DMS114 treated with DMSO at 0.1 percent for 48 hours (cell line): Measurements from ENCODE around the gene PLK3.
"Not testable (repeated sequence)": the region's sequence is repeated elsewhere in the genome, so short reads cannot be mapped to it uniquely, and the experiment has no call there.

ENCODE experiments used
- DNase-seq: peaks from one replicate; lab custom pipeline; 2025; ENCODE audit not compliant: unreplicated experiment; lab: John Stamatoyannopoulos, UW

PLK3 gene

DNA sequence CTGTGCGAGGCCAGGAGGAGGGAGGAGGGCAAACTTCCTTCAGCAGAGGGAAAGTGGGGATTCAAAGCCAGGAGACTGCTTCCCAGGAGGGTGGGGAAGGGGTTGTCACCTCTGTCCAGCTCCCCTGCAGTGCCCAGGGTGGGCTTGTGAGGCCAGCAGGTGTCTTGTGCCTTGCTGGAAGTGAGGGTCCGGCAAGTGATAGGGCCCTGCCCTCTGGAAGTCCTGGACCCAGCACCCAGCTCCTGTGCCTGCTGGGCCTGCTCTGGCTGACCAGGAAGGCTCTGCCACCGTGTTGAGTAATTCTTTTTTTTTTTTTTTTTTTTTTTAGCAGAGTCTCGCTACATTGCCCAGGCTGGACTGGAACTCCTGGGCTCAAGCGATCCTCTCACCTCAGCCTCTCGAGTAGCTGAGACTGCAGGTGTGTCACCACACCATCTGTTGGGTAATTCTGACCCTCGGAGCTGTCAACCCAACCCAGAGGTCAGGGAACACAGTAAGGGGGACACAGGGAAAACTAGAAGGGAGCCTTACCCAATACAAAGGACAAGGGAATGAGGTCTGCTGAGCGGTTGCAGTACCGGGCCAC lies 13.2 kb upstream of the PLK3 start:
- DNase-seq = no peak

DNA sequence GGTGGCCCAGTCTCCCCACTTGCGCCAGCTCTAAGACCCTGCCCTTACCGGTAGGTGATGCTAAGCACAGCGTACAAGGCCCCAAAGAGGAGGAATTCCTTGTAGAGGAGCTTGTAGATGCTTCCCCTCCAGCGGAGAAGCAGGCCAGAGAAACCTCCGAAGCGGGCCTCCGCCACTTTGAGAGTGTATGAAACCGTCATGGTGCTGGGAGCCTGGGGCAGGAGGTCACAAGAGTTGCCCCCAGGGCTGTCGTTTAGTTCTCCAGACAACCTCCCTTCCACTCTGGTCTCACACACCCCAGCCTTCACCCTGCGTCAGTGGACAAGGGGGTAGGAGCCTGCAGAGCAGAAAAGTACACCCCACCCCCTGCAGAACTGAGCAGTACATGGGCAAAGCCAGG lies 12.7 kb upstream of the PLK3 start:
- DNase-seq = no peak

GRCh38 chr1:44788120-44788860 lies 11.9 kb upstream of the PLK3 start, which contains the start of gene BEST4:
Gene BEST4 (minus strand): TSS chr1:44788170. CDS start chr1:44787705, 465 bp downstream.
- no peak for DNase-seq

DNA sequence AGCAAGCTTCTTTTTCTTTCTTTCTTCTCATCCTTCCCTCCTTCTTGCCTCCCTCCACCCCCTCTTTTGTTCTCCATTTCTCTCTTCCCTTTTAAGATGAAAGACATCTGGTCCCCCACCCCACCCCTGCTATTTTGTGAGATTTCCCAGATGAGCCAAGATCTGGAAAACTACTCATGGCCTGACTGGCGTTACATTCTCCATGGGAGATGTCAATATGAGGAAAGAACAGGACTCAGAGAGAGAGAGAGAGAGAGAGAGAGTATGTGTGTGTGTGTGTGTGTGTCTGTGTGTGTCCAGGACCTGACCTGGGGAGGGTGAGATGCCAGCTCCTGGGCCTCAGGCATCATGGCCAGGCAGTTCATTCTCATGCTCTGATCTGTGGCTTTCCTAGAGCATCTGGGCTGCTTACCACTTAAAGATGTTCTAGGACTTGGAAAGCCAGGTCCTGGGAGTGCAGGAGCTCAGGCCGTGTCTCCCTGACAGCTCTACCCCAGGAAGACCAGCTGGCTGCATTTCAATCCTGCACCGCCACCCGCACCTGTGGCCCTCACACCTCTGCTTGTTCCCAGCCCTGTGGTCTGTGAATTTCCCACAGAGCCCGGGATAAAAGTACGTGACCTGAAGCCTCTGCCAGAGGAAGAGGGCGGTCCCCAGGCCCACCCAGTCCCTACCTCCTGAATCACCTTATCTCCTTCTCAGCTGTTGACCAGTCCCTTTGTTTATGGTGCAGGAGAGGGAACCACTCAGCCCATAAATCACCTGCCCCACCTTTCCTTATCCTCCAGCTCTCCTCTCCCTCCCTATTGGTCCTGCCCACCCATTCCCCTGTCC lies 9.0 kb upstream of the PLK3 start:
- DNase-seq = no peak

- no peak for DNase-seq
Measured at GRCh38 chr1:44792736-44793502, 7.3 kb upstream of the PLK3 start.

- not testable (repeated sequence) for DNase-seq
Measured at GRCh38 chr1:44797886-44798285, 2.3 kb upstream of the PLK3 start.

DNA sequence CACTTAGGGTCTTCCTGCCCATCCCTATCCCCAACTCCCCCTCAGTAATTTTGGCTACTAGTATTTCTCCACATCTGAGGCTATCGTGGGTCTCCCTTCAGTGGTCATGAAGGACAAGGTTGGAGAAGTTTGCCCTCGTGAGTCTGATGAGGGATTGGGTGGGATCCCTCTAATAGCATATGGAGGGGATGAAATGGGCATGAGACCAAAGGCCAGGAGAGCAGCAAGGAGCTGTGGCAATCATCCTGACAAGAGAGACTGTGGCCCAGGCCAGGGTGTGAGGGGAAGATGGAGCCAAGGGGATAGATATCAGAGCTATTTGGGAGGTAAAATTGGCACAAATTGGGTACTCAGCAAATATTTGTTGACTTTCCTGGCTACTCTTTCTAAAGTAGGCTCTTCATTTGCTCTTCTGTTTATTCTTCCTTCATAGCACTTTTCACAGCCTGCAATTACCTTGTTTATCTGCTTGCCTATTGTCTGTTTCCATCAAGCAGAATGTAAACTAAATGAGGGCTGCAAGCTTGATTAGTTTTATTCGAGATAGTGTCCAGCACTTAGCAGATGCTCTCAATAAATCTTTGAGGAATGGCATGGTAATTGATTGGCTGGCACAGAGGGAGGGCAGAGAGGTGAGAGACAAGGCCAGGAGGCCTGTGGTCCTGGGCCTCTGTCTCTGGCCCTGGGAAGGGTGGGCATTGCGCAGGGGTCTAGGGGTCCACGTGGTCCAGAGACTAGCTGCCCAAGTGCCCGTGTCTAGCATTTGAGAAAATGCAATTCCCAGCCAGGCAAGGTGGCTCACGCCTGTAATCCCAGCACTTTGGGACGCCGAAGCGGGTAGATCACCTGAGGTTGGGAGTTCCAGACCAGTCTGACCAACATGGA lies 1.5 kb upstream of the PLK3 start:
- no peak for DNase-seq

- DNase-seq = no peak
Measured at GRCh38 chr1:44801491-44802305, 1.5 kb downstream of the PLK3 start.

GRCh38 chr1:44802306-44803061 lies 2.3 kb downstream of the PLK3 start:
- DNase-seq = no peak

DNA sequence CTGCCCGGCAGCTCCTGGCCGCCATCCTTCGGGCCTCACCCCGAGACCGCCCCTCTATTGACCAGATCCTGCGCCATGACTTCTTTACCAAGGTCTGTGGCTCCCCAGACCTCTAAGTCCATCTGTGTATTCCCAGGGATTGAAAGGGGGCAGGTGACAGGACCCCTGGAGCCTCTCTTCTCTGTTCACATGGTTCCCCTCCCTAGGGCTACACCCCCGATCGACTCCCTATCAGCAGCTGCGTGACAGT lies 2.8 kb downstream of the PLK3 start:
- no peak for DNase-seq

DNA sequence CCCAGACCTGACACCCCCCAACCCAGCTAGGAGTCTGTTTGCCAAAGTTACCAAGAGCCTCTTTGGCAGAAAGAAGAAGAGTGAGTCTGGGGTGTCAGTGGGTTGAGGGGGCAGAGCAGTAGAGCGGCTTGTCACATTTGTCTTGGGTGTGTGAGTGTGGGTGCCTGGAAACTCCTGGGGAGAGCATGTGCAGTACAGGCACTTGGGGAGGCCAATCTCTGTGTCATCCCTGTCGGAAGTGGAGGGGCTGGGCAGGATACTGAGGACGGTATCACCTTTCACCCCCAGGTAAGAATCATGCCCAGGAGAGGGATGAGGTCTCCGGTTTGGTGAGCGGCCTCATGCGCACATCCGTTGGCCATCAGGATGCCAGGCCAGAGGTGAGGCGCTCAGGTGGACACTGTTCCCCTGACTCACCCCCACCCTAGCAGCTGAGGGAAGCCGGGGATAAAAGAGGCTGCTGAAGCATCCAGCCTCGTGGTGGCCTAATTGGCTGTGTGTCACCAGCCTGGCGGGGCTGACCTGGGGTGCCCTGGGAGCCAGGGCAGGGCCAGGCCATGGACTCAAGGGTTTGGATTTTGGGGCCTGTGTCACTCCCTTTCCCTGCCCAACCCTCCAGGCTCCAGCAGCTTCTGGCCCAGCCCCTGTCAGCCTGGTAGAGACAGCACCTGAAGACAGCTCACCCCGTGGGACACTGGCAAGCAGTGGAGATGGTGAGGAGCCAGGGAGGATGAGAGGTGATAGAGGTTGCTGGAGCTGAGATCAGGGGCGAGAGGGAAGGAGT lies 3.3 kb downstream of the PLK3 start:
- no peak for DNase-seq

GRCh38 chr1:44805311-44806024 lies 5.3 kb downstream of the PLK3 start:
- no peak for DNase-seq

DNA sequence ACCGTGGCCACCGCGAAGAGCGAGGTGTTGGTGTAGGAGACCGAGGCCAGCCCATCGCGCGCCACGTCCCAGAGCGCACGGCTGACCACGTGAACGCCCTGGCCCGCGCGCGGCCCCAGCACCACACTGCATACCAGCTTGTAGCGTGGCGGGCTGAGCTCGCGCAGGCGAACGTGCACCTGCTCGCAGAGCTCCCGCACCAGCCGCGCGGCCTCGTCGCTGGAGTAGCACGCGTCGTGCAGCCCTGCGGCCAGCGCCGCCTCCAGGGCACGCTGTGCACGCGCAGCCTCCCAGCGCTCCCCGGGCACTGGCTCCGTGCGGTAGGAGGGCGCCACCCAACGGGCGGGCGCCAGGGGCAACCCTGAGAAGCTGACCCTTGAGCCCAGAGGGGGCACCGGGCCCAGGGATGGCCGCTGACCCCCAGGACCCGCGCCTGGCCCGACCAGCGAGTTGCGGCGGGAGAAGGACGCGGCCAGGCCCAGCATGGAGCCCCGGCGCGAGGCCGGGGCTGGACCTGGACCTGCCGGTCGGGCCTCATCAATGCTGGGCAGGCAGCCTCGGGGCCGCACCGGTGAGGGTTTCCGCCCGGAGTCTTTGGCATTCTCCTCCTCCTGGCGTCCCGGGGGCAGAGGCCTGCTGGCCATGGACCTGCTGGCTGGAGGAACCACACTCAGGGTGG lies 6.0 kb downstream of the PLK3 start:
- DNase-seq = no peak

DNA sequence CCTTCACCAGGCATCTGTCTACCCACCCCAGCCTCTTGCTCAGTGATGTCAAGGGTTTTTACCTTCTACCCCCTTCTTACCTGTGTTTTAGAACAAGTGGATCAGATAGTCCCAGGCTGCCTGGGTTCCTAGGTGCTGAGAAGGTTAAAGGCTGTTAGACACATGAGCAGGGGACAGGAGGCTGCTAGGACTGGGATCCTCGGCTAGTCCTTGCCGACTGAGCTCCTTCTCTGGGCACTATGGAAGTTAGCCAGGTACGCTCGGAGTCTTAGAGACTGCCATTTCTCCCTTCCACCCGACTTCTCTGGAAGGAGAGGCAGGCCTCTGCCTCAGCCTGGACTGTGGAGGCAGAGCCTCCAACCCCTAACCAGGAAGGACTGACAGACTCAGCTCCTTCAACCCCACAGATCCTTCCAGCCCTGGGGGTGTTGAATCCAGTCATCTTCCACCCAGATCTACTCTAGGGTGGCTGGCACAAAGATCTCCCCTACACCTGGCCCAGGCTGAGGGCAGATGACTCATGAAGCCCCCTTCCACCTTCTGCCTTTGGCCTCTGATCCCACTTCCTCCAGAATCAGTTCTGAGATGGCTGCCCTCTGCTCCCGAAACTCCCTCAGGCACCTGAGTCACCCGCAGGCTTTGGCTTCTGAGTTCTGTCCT lies 6.7 kb downstream of the PLK3 start, which contains the start of gene DYNLT4:
Gene DYNLT4, minus strand, starts transcription at position 648 of the 660 bp plus-strand sequence. CDS start 683 bp downstream, outside the sequence.
- no peak for DNase-seq

DNA sequence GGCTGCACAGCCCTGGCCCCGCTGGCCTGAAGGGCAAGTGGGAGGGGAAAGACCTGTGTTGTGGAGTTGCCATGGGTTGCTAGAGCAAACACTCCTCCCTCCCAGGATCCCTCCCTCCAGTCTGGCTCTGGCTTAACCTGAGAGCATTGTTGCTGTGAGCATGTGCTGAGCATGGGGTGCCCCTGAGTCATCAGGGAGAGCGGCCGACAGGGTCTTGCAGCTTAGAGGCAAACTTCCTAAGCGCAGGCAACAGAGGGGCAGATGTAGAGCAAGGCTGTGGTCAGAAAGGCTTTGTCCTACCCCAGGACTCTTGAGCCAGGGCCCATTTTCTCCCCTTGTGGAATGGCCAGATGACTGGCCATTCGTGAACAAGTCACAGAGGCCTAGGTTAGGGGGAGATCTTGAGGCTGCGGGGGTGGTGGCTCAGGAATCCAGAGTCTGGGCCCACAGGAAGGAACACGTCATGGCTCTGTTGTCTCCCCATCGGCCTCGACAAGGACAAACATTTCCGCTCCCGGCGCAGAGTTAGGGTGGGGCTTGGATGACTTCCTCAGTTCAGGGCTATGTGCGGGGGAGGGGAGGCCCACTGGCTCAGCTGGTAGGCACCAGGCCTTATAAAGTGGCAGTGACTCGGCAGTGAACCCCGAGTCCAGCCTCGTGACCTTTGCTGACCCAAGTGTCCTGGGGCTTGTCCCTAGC lies 7.3 kb downstream of the PLK3 start:
- DNase-seq = no peak
